MCF 10A (cell line): Measurements from ENCODE around the gene ADK. TPM values are rescaled to one million over a fixed set of nuclear protein-coding genes. Genes with fewer than 3 reads are reported as not detected.

Experiments used
- BruUV-seq: library from RNA; stranded (reverse); fragments of 400-500 nt; replicated peaks from 2 replicates; lab custom pipeline; 2021; lab: Mats Ljungman, UMichigan
- CTCF ChIA-PET: fragments of 300-600 bp; sonication (Branson Sonifier 250); formaldehyde crosslinking; extraction: SDS; loops from one replicate; lab custom pipeline; 2021; ENCODE audit warnings: antibody characterized with exemption, inconsistent platforms; lab: Yijun Ruan, JAX
- POLR2A ChIA-PET: fragments of 300-600, 350-650 bp; sonication (Branson Sonifier 250); formaldehyde crosslinking; extraction: SDS; loops from one replicate; lab custom pipeline; 2020; ENCODE audit warnings: antibody characterized with exemption, inconsistent platforms; lab: Yijun Ruan, JAX
- DNase-seq: peaks from one replicate; pipeline ENCODE4 v3.0.0-alpha.2; 2018; ENCODE audit not compliant: unreplicated experiment
- H3K27ac Mint-ChIP-seq: one replicate; pipeline ENCODE4 v1.8.0; 2022; ENCODE audit warnings: mild to moderate bottlenecking, low read depth, mixed read lengths; ENCODE audit not compliant: unreplicated experiment
- H3K27me3 Mint-ChIP-seq: one replicate; pipeline ENCODE4 v1.8.0; 2022; ENCODE audit warnings: mixed read lengths; ENCODE audit not compliant: insufficient read depth, unreplicated experiment
- H3K36me3 Mint-ChIP-seq: one replicate; pipeline ENCODE4 v1.8.0; 2022; ENCODE audit warnings: mild to moderate bottlenecking, moderate library complexity, mixed read lengths; ENCODE audit not compliant: insufficient read depth, unreplicated experiment
- H3K4me1 Mint-ChIP-seq: one replicate; pipeline ENCODE4 v1.8.0; 2022; ENCODE audit warnings: mixed read lengths; ENCODE audit not compliant: insufficient read depth, unreplicated experiment
- H3K4me3 Mint-ChIP-seq: one replicate; pipeline ENCODE4 v1.8.0; 2022; ENCODE audit warnings: mild to moderate bottlenecking, moderate library complexity, mixed read lengths; ENCODE audit not compliant: unreplicated experiment
- H3K9me3 Mint-ChIP-seq: one replicate; pipeline ENCODE4 v1.8.0; 2022; ENCODE audit warnings: mixed read lengths; ENCODE audit not compliant: unreplicated experiment
- intact Hi-C: fragments of 100-400 bp; cut with micrococcal nuclease; formaldehyde crosslinking; loops from 2 replicates; pipeline ENCODE4 v1.14.1; 2022
- total RNA-seq: library from RNA; stranded (reverse); gene quantifications from 2 replicates; pipeline ENCODE4 v1.2.3, GENCODE V29; 2022
- TF ChIP-seq, protein P1 (sequence below): fragments of 200-600 bp; IDR thresholded peaks from one replicate; pipeline ENCODE4 v1.8.0; 2022; ENCODE audit warnings: antibody characterized with exemption, mild to moderate bottlenecking; ENCODE audit not compliant: unreplicated experiment

Gene ADK
- total RNA-seq, 1 experiment from 2014 or later, result 98.6 TPM

DNA sequence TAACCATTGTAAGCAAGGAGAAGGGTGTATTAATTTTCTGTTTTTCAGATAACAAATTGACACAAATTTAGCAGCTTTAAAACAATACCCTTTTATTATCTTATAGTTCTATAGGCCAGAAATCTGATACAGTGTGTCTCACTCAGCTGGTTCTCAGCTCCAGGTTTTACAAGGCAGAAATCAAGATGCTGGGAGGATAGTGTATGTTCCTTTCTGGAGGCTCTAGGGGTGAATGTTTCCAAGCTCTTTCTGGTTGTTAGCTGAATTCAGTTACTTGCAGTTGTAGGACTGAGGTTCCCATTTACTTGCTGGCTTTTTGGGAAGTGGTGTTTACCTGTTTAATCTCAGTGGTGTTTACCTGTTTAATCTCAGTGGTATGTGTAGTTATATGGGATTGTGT, 125.4 kb downstream of the ADK start:
- POLR2A ChIA-PET, result interaction anchor here (0.9 kb wide), 1 partner anchor 17 kb away, joined by 3 read pairs; no protein-coding TSS in a partner anchor
- intact Hi-C loops, result no loop called here
- TF ChIP-seq, protein P1, sequence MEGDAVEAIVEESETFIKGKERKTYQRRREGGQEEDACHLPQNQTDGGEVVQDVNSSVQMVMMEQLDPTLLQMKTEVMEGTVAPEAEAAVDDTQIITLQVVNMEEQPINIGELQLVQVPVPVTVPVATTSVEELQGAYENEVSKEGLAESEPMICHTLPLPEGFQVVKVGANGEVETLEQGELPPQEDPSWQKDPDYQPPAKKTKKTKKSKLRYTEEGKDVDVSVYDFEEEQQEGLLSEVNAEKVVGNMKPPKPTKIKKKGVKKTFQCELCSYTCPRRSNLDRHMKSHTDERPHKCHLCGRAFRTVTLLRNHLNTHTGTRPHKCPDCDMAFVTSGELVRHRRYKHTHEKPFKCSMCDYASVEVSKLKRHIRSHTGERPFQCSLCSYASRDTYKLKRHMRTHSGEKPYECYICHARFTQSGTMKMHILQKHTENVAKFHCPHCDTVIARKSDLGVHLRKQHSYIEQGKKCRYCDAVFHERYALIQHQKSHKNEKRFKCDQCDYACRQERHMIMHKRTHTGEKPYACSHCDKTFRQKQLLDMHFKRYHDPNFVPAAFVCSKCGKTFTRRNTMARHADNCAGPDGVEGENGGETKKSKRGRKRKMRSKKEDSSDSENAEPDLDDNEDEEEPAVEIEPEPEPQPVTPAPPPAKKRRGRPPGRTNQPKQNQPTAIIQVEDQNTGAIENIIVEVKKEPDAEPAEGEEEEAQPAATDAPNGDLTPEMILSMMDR, result no peak
- peaks cover 11% of the 10 kb centered on the region for H3K36me3 Mint-ChIP-seq
- peak overlapping the region; percentile 84 for H3K27ac Mint-ChIP-seq
- H3K4me1 Mint-ChIP-seq, result peaks cover 16% of the 10 kb centered on the region
- BruUV-seq, result no TSS peak
- no peaks in the 10 kb centered on the region for H3K27me3 Mint-ChIP-seq
- no peak overlapping the region for H3K4me3 Mint-ChIP-seq
- H3K9me3 Mint-ChIP-seq, result no peaks in the 10 kb centered on the region
- CTCF ChIA-PET, result interaction anchor here (0.6 to 1.4 kb wide), 5 partner anchors 10 to 824 kb away, joined by 3 to 7 read pairs (median 4); no protein-coding TSS in a partner anchor
- DNase-seq, result no peak

DNA sequence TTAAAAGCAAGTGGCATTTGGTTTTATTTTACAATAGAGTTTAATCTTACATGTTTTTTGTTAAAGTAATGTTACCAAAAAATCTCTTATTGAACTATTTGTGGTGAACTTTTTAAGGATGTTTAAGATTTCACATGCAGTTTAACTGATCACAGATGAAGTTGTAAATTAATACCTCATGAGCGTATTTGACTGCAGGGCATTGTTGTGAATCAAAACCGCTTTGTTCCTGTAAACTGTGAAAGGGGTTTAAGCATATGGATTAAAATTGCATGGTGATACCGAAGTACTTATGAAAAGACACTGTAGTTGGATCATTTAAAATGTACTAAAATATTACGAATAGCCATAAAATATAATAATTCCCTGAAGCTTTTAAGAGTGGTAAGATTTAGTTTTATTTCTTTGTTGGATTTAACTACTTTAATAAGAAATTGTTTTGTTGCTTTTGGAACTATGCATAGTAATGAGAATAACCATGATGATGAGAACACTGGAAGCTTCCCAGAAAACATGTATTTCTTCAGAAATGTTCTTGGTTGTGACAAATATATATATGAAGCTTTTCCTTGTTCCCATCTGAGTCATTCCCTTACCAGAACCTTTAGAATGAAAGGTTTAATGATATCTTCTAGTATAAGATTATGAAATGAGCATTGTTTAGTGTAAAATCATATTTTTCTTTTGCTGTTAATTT, 131.3 kb downstream of the ADK start:
- CTCF ChIA-PET, result interaction anchor here (0.5 to 0.9 kb wide), 2 partner anchors 12 to 458 kb away, joined by 3 to 4 read pairs; no protein-coding TSS in a partner anchor

DNA sequence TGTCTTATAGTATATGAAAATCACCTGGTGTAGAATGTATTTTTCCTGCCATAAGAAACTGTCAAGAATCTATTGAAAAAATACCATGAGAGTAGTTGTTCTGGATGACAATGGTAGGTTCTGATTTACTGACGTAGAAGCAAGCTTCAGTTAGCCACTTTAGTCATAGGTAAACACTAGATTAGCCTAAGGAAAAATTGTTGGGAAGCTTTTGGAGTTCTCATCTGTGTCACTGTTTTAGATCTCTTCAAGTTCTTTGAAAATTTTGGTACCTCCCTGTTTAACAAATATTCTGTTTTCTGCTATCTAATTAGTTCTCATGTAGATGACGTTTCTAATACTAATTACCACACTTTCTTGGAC, 131.8 kb downstream of the ADK start:
- peak; percentile 81 for DNase-seq
- Mint-ChIP-seq H3K36me3 (peaks cover 5% of the 10 kb centered on the region), H3K27me3 (no peaks in the 10 kb centered on the region), H3K4me3 (peak overlapping the region; percentile 28), H3K27ac (peak overlapping the region; percentile 97), H3K4me1 (peaks cover 28% of the 10 kb centered on the region), H3K9me3 (peaks cover 12% of the 10 kb centered on the region)
- TF ChIP-seq, protein P1, result no peak
- intact Hi-C loops, result loop anchor here (5.0 kb wide), 1 partner anchor 544 kb away; the partner anchor contains the start of gene KAT6B
- POLR2A ChIA-PET, result interaction anchor here (0.6 to 3.8 kb wide), 12 partner anchors 9 to 928 kb away, joined by 3 to 46 read pairs (median 3); partner anchors contain the start of gene VDAC2
- no TSS peak for BruUV-seq
- CTCF ChIA-PET, result interaction anchor here (0.5 kb wide), 1 partner anchor 457 kb away, joined by 4 read pairs; no protein-coding TSS in a partner anchor

More for the DNA sequence above, 131.3 kb downstream of the ADK start:
- H3K4me3 Mint-ChIP-seq, result peak overlapping the region; percentile 28
- peak overlapping the region; percentile 97 for H3K27ac Mint-ChIP-seq
- DNase-seq, result peak; percentile 77
- POLR2A ChIA-PET, result interaction anchor here (0.6 to 3.8 kb wide), 11 partner anchors 8 to 928 kb away, joined by 3 to 46 read pairs (median 3); partner anchors contain the start of gene VDAC2
- H3K4me1 Mint-ChIP-seq, result peaks cover 28% of the 10 kb centered on the region
- TF ChIP-seq, protein P1, result no peak
- intact Hi-C loops, result loop anchor here (5.0 kb wide), 1 partner anchor 545 kb away; the partner anchor contains the start of gene KAT6B
- H3K27me3 Mint-ChIP-seq, result no peaks in the 10 kb centered on the region
- BruUV-seq, result no TSS peak
- H3K36me3 Mint-ChIP-seq, result peaks cover 5% of the 10 kb centered on the region
- peaks cover 12% of the 10 kb centered on the region for H3K9me3 Mint-ChIP-seq

DNA sequence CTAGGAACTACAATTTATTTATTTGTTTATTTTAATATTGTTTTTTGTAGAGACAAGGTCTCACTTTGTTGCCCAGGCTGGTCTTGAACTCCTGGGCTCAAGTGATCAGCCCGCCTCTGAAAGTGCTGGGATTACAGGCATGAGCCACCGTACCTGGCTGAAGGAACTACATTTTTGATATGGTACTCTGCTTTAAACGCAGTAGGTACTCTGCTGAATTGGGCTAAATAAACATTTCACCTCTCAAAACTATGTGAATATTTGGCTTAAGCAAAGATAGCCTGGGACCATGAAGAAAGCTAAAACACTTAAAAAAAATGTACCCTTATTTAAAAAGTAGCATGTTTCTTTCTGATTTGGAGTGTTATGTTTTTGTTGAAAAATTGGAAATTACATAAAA, 138.2 kb downstream of the ADK start:
- H3K27ac Mint-ChIP-seq, result no peak overlapping the region
- TF ChIP-seq, protein P1, result no peak
- DNase-seq, result no peak
- intact Hi-C loops, result no loop called here
- ChIA-PET CTCF (interaction anchor here (1.2 kb wide), 1 partner anchor 12 kb away, joined by 3 read pairs; no protein-coding TSS in a partner anchor), POLR2A (interaction anchor here (0.6 to 1.5 kb wide), 4 partner anchors 8 to 300 kb away, joined by 3 to 5 read pairs (median 4); no protein-coding TSS in a partner anchor)
- no peak overlapping the region for H3K4me3 Mint-ChIP-seq
- peaks cover 6% of the 10 kb centered on the region for H3K36me3 Mint-ChIP-seq
- BruUV-seq, result no TSS peak
- peaks cover 12% of the 10 kb centered on the region for H3K9me3 Mint-ChIP-seq
- peaks cover 32% of the 10 kb centered on the region for H3K4me1 Mint-ChIP-seq
- no peaks in the 10 kb centered on the region for H3K27me3 Mint-ChIP-seq
